ENCODE data around the gene CRKL. TPM values are rescaled to one million over a fixed set of nuclear protein-coding genes. Genes with fewer than 3 reads are reported as not detected.

The CRKL gene
- total RNA-seq, 2 donors from 2014 or later: 40.0 to 57.0 TPM

Other genes with a start within 250 kb of the CRKL start
- gene SERPIND1, start 143.3 kb upstream of the CRKL start, total RNA-seq: not detected
- gene PI4KA, start 58.6 kb upstream of the CRKL start, total RNA-seq: 100 to 1,000 TPM; 159 to 160 TPM
- gene SNAP29, start 58.4 kb upstream of the CRKL start, total RNA-seq: 10 to 100 TPM; 18.9 to 25.4 TPM
- gene AIFM3, start 49.8 kb downstream of the CRKL start, total RNA-seq: 1 to 10 TPM in 1 of 2 donors, under 1 TPM in 1; 0.34 to 1.2 TPM
- 10 to 100 TPM; 49.4 to 59.3 TPM for gene LZTR1, start 64.9 kb downstream of the CRKL start, total RNA-seq
- gene THAP7, start 84.7 kb downstream of the CRKL start, total RNA-seq: 10 to 100 TPM; 41.5 to 55.6 TPM
- 1 to 10 TPM in 1 of 2 donors, under 1 TPM in 1; 0.39 to 1.0 TPM for gene P2RX6, start 97.8 kb downstream of the CRKL start, total RNA-seq
- gene SLC7A4, start 115.2 kb downstream of the CRKL start, total RNA-seq: under 1 TPM; 0.13 to 0.15 TPM
- under 1 TPM in 1 of 2 donors, not detected in 1; 0.10 TPM for gene LRRC74B, start 128.5 kb downstream of the CRKL start, total RNA-seq